COR-L47 (cell line): Measurements from ENCODE around the gene FBLN2.
"Not testable (repeated sequence)": the region's sequence is repeated elsewhere in the genome, so short reads cannot be mapped to it uniquely, and the experiment has no call there.

Source experiments
- DNase-seq: peaks from one replicate; lab custom pipeline; 2025; lab: John Stamatoyannopoulos, UW

Gene FBLN2

GRCh38 chr3:13548696-13549622 lies at the start of gene FBLN2:
Gene FBLN2, plus strand, starts transcription at chr3:13549125. Its CDS starts 21,231 bp downstream, at chr3:13570356.
- no peak for DNase-seq

GRCh38 chr3:13499246-13499645 lies 49.7 kb upstream of the FBLN2 start:
- not testable (repeated sequence) for DNase-seq

GRCh38 chr3:13500133-13500885 lies 48.6 kb upstream of the FBLN2 start:
- DNase-seq: no peak

- DNase-seq: no peak
Observed at GRCh38 chr3:13501056-13501455, 47.9 kb upstream of the FBLN2 start.

DNA sequence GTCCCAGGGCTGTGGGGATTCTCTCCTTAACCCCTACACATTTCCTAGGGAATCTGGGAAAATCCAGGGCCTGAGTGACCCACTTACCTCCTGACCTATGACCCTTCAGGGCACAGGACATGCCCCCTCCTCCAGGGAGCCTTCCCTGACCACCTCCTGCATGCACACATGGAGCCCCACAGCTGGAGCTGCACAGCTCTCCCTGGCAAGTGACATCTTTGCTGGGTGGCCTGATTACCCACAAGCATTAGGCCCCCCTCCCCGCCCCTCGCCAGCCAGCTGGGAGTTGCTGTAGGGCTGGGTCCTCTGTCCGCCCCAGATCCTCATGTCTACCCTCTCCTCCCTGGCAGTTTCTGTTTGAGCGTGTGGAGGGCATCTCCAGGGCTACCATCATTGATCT lies 47.4 kb upstream of the FBLN2 start:
- DNase-seq: no peak

DNA sequence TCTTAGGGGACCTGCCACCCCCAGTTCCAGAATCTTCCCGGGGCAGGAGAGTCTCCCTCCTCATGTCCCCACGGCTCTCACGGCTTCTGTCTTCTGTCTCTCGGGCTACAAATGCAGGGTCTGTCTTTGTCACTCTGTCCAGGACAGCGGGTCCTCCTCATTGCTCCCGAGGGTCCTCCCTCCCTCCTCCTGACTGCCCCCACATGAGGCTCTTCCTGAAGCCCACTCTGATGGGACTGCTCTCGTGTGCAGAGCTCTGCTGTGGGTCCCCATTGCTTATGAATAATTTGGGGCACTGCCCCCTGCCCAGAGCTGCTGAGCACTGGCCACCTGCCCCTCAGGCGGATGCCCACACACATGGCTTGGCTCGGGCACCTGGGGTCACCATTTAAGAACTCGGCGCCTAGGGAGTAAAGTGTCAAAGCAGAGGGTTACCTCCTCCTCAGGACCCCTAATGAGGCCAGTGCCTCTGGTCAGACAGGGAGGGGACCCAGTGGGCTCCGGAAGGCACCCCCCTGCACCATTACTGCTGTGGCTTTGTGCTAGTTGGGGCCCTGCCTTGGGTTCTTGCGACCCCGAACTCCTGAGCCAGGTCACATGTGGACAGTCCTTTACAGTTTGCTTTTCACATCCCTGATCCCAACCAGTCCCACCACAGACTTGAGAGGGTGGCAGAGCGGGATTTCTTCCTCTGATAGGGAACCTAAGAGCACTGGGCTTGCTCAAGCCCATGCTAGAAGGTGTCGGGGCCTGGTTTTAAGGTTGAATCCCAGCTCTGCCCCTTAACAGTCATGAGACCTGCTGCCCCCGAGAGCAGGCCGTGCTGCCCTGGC lies 46.8 kb upstream of the FBLN2 start:
- DNase-seq: no peak

DNA sequence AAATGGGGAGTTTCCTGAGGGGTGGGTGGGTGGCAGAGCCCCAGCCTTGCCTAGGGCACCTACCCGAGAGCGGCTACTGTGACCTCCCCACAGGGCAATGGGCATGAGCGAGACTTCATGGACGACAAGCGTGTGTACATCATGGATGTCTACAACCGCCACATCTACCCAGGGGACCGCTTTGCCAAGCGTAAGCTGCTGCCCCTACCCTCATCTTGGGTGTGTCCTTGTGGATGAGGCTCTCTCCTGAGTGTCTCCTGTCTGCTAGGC lies 46.2 kb upstream of the FBLN2 start:
- no peak for DNase-seq

GRCh38 chr3:13504161-13504831 lies 44.6 kb upstream of the FBLN2 start:
- no peak for DNase-seq

- DNase-seq: no peak
Observed at GRCh38 chr3:13505147-13506130, 43.5 kb upstream of the FBLN2 start.

- DNase-seq: no peak
Observed at GRCh38 chr3:13506239-13506638, 42.7 kb upstream of the FBLN2 start.

DNA sequence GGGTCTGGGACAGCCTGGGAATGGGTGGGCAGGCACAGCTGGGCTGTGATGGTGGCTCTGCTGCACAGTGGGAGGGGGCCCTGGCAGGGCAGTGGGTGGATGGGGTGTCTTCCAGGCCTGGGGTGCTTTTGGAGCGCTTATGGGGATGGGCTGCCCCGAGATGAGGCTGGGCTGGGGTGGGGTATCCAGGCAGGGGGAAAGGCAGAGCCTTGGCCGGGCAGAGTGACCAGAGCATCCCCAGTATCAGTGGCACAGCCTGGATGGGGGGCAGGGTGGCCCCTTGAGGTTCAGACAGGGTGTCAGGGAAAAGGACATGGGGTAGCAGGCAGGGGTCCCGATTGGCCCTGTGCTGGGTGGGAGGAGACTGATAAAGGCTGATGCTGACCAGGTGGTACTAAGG lies 42.2 kb upstream of the FBLN2 start:
- no peak for DNase-seq

GRCh38 chr3:13507247-13507569 lies 41.7 kb upstream of the FBLN2 start:
- no peak for DNase-seq

DNA sequence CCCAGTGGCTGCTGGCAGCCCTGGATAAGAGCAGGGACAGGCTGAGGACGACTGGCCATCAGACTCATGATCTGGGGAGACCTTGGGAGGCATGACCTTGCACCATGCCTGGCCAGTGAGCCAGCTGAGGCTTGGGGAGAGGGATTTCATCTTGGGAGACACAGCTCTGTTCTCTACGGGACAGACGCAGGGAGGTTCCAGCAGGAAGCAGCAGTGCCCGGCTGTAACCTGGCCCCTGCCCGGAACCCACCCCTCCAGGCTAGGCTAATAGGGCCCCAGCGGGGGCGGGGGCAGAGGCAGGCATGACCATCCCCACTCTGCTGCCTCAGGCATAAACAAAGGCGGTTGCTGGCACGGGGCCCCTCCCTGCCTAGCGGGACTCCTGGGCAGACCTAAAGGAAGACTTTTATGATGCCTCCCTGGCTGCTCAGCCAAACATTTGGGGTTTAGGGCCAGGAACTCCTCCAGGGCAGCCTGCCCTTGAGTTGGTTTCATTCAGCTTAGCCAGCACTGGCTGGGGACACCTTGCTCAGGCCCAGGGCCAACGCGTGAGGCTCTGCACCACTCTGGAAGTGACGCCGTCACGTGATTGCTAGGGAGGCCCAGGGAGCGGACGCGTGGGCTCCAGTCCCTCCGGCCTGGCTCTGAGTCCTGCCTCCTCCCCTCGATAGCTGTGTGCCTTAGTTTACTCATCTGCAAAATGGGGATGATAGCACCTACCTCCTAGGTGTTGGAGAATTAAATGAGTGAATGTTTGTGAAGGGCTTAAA lies 41.2 kb upstream of the FBLN2 start:
- no peak for DNase-seq

DNA sequence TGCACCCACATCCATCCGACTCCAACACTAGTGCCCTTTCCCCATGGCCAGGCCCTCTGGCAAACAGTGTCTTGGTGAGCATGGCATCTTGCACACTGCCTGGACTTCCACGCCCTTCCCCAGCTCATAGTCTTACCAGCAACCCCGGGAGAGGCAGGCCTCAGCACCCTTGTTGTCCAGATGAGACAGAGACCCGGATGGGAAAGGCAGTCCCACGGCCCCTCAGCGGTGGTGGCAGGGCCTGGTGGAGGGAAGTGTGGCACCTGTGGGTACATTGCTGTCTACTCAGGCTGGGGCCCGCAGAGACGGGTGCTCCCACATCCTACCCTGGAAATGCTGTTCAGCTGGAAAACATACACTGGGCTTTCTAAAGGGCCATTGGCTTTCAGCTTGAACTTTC lies 40.4 kb upstream of the FBLN2 start:
- no peak for DNase-seq

DNA sequence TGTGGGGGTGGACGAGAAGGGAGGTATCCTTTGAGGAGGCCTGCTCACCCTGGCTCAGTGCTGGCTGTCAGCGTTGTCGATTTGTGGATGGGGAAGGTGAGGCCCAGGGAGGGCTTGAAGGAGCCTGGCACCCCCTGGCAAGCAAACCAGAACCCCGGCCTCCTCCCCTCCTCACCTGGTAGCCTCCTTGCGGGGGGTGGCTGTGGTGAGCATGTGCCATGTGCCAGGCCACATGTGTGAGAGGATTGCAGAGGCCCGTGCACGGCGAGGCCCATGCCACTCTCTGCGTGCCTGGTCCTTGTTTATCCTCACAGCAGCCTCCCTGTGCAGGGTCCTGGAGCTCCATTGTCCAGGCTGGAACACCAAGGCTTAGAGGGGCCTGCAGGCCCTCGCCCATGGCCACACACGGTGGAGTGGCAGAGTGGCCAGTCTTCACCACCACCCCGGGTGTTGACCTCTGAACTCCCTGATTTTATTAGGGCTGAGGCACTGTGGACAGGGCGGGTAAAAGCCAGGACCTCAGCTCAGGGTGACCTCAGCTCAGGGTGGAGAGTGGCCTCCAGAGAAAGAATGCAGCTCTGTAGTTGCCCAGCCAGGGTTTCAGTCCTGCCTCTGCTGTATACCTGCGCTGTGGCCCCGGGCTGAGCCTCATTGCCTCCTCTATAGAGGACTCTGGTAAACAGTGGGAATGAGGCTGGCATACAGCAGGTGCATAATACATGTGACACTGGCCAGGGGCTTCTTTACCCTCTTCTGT lies 39.7 kb upstream of the FBLN2 start:
- DNase-seq: no peak

- DNase-seq: no peak
Observed at GRCh38 chr3:13509816-13510192, 39.1 kb upstream of the FBLN2 start.

DNA sequence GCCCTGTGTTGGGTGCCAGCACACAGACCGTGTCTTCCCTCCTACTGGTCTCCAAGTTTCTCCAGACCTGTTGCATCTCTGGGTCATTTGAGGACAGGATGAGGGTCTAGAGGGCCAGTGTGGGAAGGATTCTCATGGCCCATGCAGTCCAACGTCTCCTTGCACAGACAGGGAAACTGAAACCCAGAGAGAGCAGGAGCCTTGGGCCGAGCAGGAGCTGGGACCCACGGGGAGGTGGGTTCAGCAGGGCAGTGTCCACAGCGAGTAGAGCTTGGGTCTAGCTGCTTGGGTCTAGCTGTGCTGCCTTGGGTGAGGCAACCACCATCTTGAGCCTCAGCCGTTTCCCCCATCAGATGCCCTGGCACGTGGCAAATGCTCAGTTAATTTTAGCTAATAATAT lies 36.5 kb upstream of the FBLN2 start:
- DNase-seq: no peak

- no peak for DNase-seq
Observed at GRCh38 chr3:13513051-13513912, 35.6 kb upstream of the FBLN2 start.
